CD14-positive monocyte (primary cell): Measurements from ENCODE around the gene MTMR1. TPM values are rescaled to one million over a fixed set of nuclear protein-coding genes. Genes with fewer than 3 reads are reported as not detected.

ENCODE experiments used
- DNase-seq, 3 donors: peaks; one replicate each; pipeline ENCODE4 v3.0.0-alpha.2; 2011 to 2022
- H2AFZ ChIP-seq: 2 replicates; pipeline ENCODE4 v1.6.0; 2012; ENCODE audit warnings: mild to moderate bottlenecking, low read depth, low read length, inconsistent platforms; ENCODE audit not compliant: insufficient read depth, poor library complexity, severe bottlenecking
- H3K27ac ChIP-seq, 2 donors: 1 replicate in 1 of 2; 2 replicates in 1 of 2; pipeline ENCODE4 v1.5.1; 2012 to 2013; ENCODE audit warnings: low read length in 2 of 2, control low read depth in 1 of 2, inconsistent platforms in 1 of 2, low read depth in 1 of 2, mild to moderate bottlenecking in 1 of 2
- H3K27me3 ChIP-seq, 2 donors: one replicate each; pipeline versions ENCODE4 v1.6.0 to v1.6.1; 2011 to 2013; ENCODE audit warnings: low read length in 2 of 2; ENCODE audit not compliant: control insufficient read depth in 2 of 2, insufficient read depth in 2 of 2
- H3K36me3 ChIP-seq, 2 donors: replicated peaks in 1 of 2; 1 replicate in 1 of 2; 2 replicates in 1 of 2; pipeline versions ENCODE4 v1.5.1 to v1.6.1; 2012 to 2013; ENCODE audit warnings: low read length in 2 of 2, control low read depth in 1 of 2, inconsistent platforms in 1 of 2, mild to moderate bottlenecking in 1 of 2; ENCODE audit not compliant: insufficient read depth in 2 of 2, control insufficient read depth in 1 of 2
- H3K4me1 ChIP-seq, 2 donors: 1 replicate in 1 of 2; 2 replicates in 1 of 2; pipeline versions ENCODE4 v1.5.1 to v1.6.1; 2012 to 2013; ENCODE audit warnings: low read length in 2 of 2, control low read depth in 1 of 2, inconsistent platforms in 1 of 2, mild to moderate bottlenecking in 1 of 2, moderate library complexity in 1 of 2; ENCODE audit not compliant: insufficient read depth in 2 of 2, control insufficient read depth in 1 of 2
- H3K4me2 ChIP-seq: replicated peaks from 2 replicates; pipeline ENCODE3; 2012; ENCODE audit warnings: low read length, moderate library complexity, mild to moderate bottlenecking; ENCODE audit not compliant: poor library complexity, severe bottlenecking; ENCODE audit errors: extremely low read depth
- H3K4me3 ChIP-seq, 3 experiments: fragments of 200-600 bp in 1 of 3; sonication (generic) in 1 of 3; replicated peaks in 1 of 3; 1 replicate in 2 of 3; 2 replicates in 1 of 3; pipeline ENCODE4 v1.5.1; 2011 to 2013; ENCODE audit warnings: low read length in 3 of 3, mild to moderate bottlenecking in 3 of 3, control low read depth in 2 of 3, low read depth in 2 of 3, inconsistent platforms in 1 of 3, moderate library complexity in 1 of 3
- H3K79me2 ChIP-seq: 2 replicates; pipeline ENCODE4 v1.6.0; 2012; ENCODE audit warnings: mild to moderate bottlenecking, control low read depth, inconsistent platforms, low read length, moderate library complexity; ENCODE audit not compliant: insufficient read depth
- H3K9ac ChIP-seq: 2 replicates; pipeline ENCODE4 v1.6.0; 2017; ENCODE audit warnings: low read length, mild to moderate bottlenecking; ENCODE audit not compliant: insufficient read depth, poor library complexity, severe bottlenecking
- H3K9me3 ChIP-seq, 2 donors: replicated peaks in 1 of 2; 1 replicate in 1 of 2; 2 replicates in 1 of 2; pipeline versions ENCODE4 v1.5.1 to v1.6.1; 2012 to 2013; ENCODE audit warnings: low read length in 2 of 2, control low read depth in 1 of 2; ENCODE audit not compliant: control insufficient read depth in 1 of 2, insufficient read depth in 1 of 2
- H4K20me1 ChIP-seq: 2 replicates; pipeline ENCODE4 v1.6.0; 2012; ENCODE audit warnings: mild to moderate bottlenecking, low read length, control low read depth, moderate library complexity; ENCODE audit not compliant: insufficient read depth
- H3K27ac Mint-ChIP-seq, 7 donors: one replicate each; pipeline ENCODE4 v1.8.0; 2020; ENCODE audit warnings: mild to moderate bottlenecking in 7 of 7, mixed read lengths in 7 of 7, moderate library complexity in 6 of 7, inconsistent platforms in 2 of 7
- H3K27me3 Mint-ChIP-seq, 3 donors: one replicate each; pipeline ENCODE4 v1.8.0; 2021 to 2022; ENCODE audit warnings: low read depth in 3 of 3, mild to moderate bottlenecking in 3 of 3, mixed read lengths in 3 of 3, moderate library complexity in 3 of 3, inconsistent platforms in 1 of 3
- H3K36me3 Mint-ChIP-seq, 2 donors: one replicate each; pipeline ENCODE4 v1.8.0; 2020; ENCODE audit warnings: mixed read lengths in 2 of 2, inconsistent platforms in 1 of 2, mild to moderate bottlenecking in 1 of 2
- H3K4me1 Mint-ChIP-seq: one replicate; pipeline ENCODE4 v1.8.0; 2020; ENCODE audit warnings: mild to moderate bottlenecking, mixed read lengths
- H3K4me3 Mint-ChIP-seq, 2 donors: one replicate each; pipeline ENCODE4 v1.8.0; 2020; ENCODE audit warnings: mild to moderate bottlenecking in 2 of 2, mixed read lengths in 2 of 2, moderate library complexity in 1 of 2
- H3K9me3 Mint-ChIP-seq, 7 donors: one replicate each; pipeline ENCODE4 v1.8.0; 2020 to 2022; ENCODE audit warnings: mixed read lengths in 7 of 7, mild to moderate bottlenecking in 6 of 7, moderate library complexity in 6 of 7, inconsistent platforms in 2 of 7
- CTCF ChIP-seq: fragments of 200-600 bp; IDR thresholded peaks from one replicate; pipeline ENCODE4 v1.8.0; 2022; ENCODE audit warnings: antibody characterized with exemption, mild to moderate bottlenecking
- WGBS: methylation state at CpG from one replicate; pipeline ENCODE4 v1.1.5; 2013; ENCODE audit warnings: missing lambda C conversion rate; ENCODE audit not compliant: insufficient coverage; 5-methylcytosine and 5-hydroxymethylcytosine counted together
- intact Hi-C, 2 donors: fragments of 100-400 bp; cut with micrococcal nuclease; formaldehyde crosslinking; loops; one replicate each; pipeline versions ENCODE4 v1.15.0 to v1.15.1; 2023
- polyA plus RNA-seq, 3 donors: library from polyadenylated mRNA; depleted of rRNA in 1 of 3; unstranded in 2 of 3; stranded (reverse) in 1 of 3; fragments of 300-500 nt in 2 of 3; fragments of >200 nt in 1 of 3; fragmentation: Illumina TruSeq in 2 of 3; gene quantifications; 1 replicate in 2 of 3; 2 replicates in 1 of 3; pipeline ENCODE4 v1.2.3, GENCODE V29; 2012 to 2021

Gene MTMR1
- polyA plus RNA-seq, 3 donors: 5.8 to 16.6 (median 6.1) TPM

DNA sequence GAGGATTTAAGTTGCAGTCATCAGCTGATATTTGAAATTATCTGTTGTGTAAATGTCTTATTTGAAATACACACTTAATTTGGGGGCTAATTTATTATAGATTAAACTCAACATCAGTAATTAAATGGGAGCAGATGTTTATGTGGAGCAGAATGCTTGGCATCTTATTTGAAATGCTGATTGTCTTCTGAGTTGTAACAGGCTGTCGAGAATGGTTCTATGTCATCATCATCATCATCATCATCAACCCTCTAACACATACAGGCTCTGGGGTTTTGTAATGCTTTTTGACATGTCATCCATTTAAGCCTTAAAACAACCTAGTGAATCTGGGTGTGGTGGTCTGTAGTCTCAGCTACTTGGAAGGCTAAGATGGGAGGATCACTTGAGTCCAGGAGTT lies 8.2 kb downstream of the MTMR1 start:
- peaks cover 0 to 2% (median 0%) of the 10 kb centered on the region in 7 donors for H3K9me3 Mint-ChIP-seq
- no peaks in the 10 kb centered on the region for H3K36me3 ChIP-seq
- intact Hi-C loops: no loop called here
- H3K4me1 Mint-ChIP-seq: peaks cover 33% of the 10 kb centered on the region
- H3K27ac ChIP-seq: no peak overlapping the region
- H2AFZ ChIP-seq: no peak overlapping the region
- no peak overlapping the region for H3K4me2 ChIP-seq
- H3K79me2 ChIP-seq: peaks cover 22% of the 10 kb centered on the region
- H3K27me3 ChIP-seq: no peaks in the 10 kb centered on the region
- H3K36me3 Mint-ChIP-seq: peaks cover 8 to 10% of the 10 kb centered on the region in 2 donors
- H3K4me3 Mint-ChIP-seq: no peak overlapping the region
- no peak overlapping the region for H3K9ac ChIP-seq
- H4K20me1 ChIP-seq: no peaks in the 10 kb centered on the region
- TF ChIP-seq CTCF: no peak
- H3K4me3 ChIP-seq: no peak overlapping the region
- WGBS: no CpG with 5 or more reads among the region's 1 CpG
- H3K4me1 ChIP-seq: peaks cover 34 to 36% of the 10 kb centered on the region in 2 donors
- peaks cover 0 to 6% (median 0%) of the 10 kb centered on the region in 3 donors for H3K27me3 Mint-ChIP-seq
- no peak for DNase-seq
- H3K27ac Mint-ChIP-seq: peak overlapping the region in 2 of 7 donors; percentile 21 to 55
- no peaks in the 10 kb centered on the region for H3K9me3 ChIP-seq

- H3K4me3 Mint-ChIP-seq: peak overlapping the region in 1 of 2 donors; percentile 43
- no peaks in the 10 kb centered on the region for H3K9me3 ChIP-seq
- H3K36me3 Mint-ChIP-seq: peaks cover 6 to 18% of the 10 kb centered on the region in 2 donors
- H3K4me1 ChIP-seq: peaks cover 25 to 28% of the 10 kb centered on the region in 2 donors
- no peak for DNase-seq
- H3K27ac Mint-ChIP-seq: peak overlapping the region in 6 of 7 donors; percentile 10 to 84 (median 80)
- no CpG with 5 or more reads among the region's 1 CpG for WGBS
- H3K9me3 Mint-ChIP-seq: peaks cover 0 to 2% (median 0%) of the 10 kb centered on the region in 7 donors
- H3K27ac ChIP-seq: peak overlapping the region in 1 of 2 donors; percentile 67
- no peak overlapping the region for H2AFZ ChIP-seq
- H4K20me1 ChIP-seq: no peaks in the 10 kb centered on the region
- peaks cover 0 to 6% (median 0%) of the 10 kb centered on the region in 3 donors for H3K27me3 Mint-ChIP-seq
- peaks cover 9% of the 10 kb centered on the region for H3K79me2 ChIP-seq
- H3K36me3 ChIP-seq: no peaks in the 10 kb centered on the region
- intact Hi-C loops: no loop called here
- H3K4me1 Mint-ChIP-seq: peaks cover 25% of the 10 kb centered on the region
- H3K4me3 ChIP-seq: no peak overlapping the region
- H3K9ac ChIP-seq: no peak overlapping the region
- H3K4me2 ChIP-seq: peak overlapping the region; percentile 33
- no peaks in the 10 kb centered on the region for H3K27me3 ChIP-seq
- no peak for TF ChIP-seq CTCF
Observed at GRCh38 chrX:150702966-150703694, 9.9 kb downstream of the MTMR1 start.
